GM18858 (cell line): ENCODE measurements around the gene CDT1.

Source experiments
- ATAC-seq: cut with Tn5 transposase; IDR thresholded peaks from one replicate; pipeline ENCODE4 v1.9.1; 2021; ENCODE audit not compliant: unreplicated experiment

Gene CDT1

DNA sequence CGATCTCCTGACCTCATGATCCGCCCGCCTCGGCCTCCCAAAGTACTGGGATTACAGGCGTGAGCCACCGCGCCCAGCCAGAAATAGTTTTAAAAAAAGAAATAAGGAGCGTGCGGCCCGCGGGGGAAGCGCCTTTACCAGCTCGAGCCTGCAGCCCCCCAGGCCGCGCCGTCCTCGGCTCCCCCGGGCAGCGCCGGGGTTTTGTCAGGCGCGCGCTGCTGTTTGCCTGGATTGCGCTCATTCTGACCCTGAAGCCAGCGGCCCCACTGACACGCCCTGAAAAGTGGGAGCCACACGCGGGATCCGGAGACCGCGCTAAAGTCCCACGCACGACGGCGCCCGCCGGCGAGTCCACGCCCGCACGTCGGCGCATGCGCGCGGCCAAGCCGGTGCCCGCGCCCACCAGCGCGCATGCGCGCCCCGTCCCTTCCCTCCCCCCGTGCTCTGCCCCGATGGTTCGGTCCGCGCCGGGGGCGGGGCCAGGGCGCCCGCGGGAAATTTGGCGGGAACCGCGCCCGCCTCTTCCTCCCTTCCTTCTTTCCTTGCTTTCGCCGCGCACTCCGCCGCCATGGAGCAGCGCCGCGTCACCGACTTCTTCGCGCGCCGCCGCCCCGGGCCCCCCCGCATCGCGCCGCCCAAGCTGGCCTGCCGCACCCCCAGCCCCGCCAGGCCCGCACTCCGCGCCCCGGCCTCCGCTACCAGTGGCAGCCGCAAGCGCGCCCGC is at the start of gene CDT1:
CDT1 (plus strand) TSS at position 526 of the 724 bp plus-strand sequence; CDS start at position 569, 43 bp downstream.
- no peak for ATAC-seq

DNA sequence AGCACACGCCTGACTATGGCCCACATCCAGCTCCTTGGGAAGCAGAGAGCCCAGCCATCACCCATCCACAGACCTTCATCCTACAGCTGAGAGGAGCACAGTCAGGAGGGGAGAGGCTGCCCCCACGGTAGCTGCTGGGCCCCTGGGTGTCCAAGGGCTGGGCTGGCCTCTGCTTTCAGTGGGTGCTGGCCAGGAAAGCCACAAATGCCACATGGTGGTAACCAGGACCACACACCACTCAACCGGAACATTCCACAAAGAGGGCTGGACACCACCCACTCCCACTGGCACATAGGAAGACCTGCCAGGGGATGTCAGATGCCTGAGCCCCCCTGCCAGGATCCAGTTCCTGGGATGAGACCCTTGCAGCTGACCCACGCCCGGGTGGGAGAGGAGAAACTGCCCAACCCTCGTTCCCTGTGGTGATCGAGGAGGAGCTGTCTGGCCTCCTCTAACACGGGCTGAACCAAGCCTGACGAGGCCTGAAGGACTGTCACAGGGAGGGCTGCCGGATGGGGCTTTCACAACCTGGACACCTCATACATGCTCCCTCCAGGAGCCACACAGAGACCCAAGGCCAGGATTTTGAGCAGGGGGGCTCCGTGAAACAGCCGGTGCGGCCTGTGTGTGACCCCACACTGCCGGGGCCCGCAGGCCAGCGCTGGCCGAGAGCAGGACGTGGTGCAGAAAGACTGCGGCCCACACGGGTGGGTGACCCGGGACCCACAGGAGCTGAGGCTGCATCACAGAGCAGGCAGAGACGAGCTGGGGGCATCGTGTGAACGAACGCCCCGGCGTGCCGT is 49.3 kb upstream of the CDT1 start:
- ATAC-seq: no peak

DNA sequence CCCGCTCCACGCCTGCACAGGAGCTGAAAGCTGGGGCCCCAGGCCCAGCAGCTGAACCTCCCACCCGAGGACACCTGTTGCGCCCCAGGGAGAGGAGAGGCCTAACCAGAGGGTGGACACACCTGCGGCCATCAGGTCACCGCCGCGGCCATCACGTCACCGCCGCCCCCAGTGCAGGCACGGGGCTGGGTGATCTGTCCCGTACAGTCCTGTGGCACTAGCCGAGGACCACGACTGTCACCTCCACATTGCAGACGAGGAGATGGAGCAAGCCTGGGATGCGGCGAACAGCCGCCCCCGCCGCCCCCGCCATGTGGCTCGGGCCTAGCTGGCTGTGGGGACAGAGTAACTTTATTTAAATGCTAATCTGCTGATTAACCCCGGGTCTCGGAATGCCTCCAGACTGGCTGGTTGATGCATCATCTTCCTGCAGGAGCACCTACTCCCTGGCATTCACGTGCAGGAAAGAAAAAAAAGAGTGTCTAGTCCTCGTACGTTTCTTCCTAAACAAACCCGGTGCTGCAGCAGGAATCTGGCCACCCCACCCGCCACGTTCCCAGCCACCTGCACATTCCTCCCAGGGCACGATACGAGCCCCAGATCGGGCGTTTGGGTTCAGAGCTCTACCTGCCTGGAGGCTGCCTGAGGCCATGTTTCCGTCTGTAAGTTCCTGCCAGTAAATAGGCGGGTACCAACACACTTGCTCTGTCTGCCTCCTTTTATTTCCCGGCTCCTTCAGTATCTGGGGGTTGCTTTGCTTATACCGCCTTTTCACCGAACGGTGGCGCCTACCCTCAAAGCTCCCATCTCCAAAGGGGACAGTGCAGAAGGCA is 48.5 kb upstream of the CDT1 start:
- ATAC-seq: no peak

DNA sequence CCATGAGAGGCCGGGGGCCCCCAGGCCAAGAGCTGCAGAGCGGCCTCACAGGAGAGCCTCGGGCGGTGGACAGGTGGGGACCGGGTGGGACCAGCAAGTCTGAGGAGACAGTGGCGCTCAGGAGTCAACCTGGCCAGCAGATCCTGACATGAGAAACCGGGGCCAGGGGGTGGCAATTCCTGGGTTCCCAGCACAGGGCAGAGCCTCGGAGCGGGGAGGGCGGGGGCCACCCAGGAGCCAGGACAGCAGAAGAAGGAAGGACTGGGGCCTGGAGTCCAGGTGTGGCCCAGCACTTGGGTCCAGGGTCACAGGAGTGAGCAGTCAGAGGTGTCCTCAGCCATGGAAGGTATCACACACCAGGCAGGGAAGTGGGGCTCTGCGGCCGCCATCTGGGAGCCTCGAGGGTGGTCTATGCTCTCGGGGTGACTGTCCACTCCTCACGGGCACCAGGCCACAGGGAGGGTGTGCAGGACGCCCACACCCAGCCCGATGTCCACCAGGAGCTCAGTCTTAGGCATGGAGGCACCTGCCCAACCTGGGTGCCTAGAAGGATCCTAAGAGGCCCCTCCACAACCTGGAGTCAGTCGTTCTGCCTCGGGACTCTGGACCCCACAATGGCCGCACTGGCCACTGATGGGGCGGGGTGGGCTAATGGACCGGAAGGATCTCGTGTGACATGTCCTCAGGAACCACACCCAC is 47.7 kb upstream of the CDT1 start:
- ATAC-seq: no peak

DNA sequence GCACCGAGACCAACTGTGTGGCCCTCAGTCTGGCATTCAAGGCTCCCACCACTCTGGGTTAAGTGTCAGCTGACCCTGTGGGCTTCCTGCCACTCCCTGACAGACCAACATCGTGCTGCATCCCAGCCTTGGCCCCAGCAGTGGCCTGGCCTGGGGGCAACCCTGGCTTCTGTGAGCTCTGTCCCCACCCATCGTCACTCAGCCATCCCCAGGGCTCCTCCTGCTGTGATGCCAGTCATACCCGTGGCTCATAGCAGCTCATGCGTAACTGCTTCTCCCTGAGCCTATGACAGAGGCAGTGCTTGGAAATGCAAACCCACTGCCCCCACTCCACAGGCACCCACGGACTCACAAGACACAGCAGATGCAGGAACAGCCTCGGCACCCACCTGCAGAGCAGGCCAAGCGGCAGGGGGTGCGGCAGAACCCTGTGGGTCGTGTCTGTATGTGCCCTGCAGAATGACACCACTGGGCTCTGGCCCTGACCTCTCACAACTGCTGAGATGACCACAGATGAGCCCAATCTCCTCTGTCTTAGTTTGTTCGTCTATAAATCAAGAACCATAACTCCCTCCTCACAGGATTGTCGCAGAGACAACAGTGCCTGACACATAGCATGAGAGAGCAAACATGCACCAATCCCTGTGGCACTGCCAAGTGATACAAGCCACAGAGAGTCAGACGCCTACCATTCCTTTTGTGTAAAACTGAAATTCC is 45.2 kb upstream of the CDT1 start:
- ATAC-seq: no peak

DNA sequence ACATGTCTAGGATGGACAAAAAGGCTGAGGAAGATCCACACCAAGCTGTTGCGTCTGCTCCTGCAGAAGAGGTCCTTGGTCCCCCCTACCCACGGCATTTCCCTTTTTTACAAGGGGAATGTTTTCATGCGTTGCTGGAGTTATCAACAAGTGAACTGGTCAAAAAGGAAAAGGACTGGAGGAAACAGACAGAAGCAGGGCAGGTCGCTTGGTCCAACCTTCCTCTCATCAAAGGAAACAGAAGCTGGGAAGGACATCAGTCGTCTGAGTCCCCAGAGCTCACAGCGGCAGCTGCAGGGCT is 44.7 kb upstream of the CDT1 start:
- no peak for ATAC-seq

DNA sequence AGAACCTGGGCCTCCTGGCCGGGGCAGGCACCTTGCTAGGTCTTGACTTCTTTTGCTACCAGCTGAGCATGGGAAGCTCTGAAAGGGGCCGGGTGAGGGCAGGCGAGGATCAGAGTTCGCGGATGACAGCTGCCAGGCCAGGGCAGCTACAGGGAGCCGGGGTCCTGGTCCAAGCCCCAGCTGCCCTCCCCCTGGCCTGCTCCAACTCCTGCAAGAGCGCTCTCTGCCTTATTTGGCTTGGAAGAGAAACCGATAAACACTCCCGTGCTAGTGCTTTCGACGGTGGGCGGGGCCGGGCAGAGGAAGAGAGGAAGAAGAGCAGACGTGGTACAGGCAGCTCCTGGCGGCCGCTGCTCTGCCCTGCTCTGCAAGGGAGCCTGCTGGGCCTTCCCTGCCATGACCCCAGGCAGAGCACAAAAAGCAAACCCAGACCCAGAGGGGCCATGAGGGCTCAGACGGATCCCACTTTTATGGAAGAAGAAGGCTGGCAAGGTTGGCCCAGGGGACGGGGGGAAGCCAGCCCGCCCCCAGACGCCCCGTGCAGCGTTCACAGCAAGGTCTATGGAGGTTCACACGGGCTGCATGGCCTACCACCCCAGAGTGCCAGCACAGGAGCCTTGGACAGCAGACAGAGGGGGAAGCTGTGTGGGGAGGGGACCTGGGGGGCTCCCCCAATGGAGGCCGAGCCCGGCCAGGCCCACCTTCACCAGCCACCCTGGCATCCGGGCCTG is 44.2 kb upstream of the CDT1 start:
- ATAC-seq: no peak

DNA sequence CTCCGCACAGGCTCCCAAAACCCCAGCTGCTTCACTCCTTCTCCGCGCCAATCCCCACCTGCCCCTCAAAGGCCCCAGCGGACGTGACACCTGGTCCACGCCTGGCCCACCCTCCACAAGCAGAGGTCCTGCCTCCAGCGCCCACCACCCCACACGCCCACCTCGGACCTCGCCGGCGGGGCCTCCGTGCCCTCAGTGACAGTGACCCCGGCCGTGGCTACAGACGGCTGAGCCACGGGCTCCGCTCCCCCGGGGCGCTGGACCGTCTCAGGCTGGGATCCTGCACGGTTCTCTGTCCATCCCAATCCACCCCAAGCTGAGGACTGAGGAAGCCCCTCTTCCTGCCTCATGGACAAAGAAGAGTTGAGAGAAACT is 43.6 kb upstream of the CDT1 start:
- ATAC-seq: no peak

DNA sequence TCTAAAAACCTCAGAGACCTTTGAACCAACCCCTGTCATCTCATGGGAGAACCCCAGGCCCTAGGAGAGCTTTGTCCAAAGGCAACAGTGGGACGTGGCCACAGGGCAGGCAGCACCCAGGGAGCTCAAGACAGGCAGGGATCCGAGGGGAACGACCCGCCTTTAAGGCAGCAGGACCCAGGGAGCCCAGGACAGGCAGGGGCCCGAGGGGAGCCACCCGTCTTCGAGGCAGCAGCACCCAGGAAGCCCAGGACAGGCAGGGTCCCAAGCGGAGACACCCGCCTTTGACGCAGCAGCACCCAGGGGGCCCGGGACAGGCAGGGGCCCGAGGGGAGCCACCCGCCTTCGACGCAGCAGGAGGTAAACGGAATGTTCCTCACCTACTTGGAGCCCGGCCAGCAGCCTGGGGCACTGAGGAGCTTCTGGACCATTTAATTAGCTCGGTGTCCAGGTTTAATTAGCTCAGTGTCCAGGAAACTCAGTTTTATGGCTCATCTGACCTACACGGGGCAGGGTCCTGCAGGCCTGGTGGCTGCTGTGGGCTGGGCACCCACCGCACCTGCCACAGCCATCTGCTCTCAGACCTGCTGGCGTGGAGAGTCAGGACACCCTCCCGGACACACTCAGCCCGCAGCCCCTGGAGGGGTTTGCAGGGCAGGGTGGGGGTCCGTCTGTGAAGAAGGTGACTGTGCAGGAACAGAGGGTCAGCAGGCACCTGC is 43.0 kb upstream of the CDT1 start:
- no peak for ATAC-seq

DNA sequence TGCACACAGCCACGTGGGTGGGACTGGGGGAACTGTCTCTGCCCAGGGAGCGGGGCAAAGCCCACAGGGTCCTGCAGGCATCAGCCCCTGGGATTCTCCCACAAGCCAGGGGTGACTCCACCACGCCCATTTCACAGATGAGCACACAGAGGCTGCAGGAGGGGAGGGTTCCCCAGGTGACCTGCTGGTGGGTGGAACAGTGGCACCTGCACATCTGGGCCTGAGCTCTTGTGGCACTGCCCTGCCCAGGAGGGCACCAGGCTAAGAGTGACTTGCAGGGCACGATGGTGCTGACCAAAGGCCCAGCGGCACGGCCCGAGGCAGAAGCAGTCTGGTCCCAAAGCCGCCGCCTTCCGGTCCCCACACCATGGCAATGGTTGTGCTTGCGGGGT is 42.5 kb upstream of the CDT1 start:
- ATAC-seq: no peak

DNA sequence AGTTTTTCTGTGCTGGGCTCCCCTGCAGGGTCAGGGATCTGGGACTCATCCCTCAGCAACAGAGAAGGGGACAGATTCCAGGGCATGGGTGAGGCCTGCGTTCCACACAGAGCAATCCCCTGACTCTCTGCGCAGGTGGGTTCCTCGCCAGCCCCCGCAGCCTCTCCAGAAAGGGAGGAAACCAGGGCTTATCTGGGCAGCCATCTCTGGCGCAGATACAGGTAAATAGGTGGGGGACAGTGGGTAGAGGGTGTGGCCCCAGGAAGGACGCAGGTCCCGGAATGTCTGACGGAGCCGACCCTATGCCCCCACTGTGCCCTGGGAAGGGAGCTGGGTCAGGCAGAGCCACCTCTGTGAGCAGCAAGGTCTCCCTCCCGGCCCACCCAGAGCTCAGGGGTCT is 41.8 kb upstream of the CDT1 start:
- ATAC-seq: no peak

DNA sequence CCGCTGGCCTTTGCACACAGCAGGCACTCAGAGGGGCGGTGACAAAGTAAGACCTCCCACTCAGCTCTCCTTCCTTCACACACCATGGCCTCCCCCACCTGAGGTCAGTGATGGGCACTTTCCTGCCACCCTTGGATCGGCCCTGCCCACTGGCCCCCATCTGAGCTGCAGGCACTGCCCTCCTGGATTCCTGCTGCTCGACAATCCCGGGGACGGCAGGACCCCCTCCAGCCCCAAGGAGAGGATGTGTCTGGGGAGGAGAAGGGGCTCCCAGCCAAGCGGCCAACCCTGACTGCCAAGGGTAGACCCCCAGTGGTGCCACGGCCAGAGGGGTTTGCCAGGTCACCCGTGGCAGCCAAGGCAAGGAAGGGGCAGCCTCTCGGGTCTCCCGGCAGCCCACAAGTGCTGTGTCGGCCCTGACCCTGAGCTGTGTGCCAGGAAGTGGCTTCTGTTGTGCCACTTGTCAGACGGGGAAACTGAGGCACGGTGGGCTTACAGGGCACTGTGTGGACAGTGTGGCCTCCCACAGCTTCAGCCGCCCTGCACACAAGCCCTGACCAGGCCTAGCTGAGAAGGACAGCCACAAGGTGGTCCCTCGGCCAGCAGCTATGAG is 41.2 kb upstream of the CDT1 start:
- ATAC-seq: no peak

DNA sequence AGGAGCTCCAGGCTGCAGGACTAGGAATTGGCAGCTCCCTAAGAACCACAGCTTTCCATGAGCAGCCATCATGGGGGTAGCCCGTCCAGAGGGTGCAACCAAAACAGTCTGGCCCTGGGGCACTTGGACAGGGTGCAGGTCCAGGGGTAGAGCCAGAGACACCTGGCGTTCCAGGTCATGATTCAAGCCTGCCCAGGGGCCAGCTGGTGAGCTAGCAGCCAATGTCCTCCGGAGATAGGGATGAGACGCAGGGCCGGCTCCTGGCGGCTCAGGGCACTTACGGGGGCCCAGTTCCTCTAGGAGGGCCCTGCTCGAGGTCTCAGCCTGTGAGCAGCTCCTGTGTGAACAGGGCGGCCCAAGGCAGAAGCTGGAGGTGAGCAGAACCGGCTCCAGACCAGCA is 40.6 kb upstream of the CDT1 start:
- ATAC-seq: no peak

DNA sequence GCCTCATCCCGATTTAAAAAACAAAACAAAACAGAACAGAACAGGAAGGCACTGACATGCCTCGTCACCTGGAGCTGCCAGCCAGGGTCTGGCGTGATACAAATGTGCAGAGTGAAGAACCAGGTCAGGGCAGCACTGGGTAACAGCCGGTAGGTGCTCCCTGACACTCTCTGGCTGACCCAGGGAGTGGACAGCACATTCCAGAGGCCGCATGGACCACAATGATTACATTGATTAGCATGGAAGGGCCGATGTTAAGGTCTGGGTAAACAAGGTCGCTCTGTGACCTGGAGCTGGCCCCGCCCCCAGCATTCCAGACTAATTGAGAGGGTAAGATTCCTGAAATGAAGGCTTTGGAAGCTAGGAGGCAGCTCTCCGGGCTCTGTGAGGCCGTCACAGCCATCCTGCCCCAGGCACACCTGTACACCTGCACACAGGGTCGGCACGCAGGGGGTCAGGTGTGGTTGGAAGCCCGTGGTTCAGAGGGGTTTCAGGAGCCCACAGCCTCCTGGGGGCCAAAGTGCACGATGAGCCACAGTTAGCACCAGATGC is 40.0 kb upstream of the CDT1 start:
- ATAC-seq: no peak

DNA sequence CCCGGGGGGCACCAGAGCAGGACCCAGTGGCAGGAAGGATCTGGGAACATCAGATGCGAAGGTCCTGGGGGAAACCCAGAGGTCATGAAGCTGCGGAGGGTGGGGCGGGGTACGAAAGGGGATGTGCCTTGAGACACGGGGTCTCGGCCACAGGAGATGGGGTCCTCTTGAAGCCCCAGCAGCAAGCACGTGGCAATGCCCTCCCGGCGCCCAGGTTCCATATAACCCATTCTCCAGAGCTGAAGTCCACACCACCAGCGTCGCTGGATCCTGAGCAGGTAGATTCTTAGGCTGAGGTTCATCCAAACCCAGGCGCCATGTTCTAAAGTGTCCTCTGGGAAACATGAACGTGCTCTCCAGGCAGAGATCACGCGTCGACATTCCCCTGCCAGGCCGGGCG is 39.5 kb upstream of the CDT1 start:
- ATAC-seq: no peak

DNA sequence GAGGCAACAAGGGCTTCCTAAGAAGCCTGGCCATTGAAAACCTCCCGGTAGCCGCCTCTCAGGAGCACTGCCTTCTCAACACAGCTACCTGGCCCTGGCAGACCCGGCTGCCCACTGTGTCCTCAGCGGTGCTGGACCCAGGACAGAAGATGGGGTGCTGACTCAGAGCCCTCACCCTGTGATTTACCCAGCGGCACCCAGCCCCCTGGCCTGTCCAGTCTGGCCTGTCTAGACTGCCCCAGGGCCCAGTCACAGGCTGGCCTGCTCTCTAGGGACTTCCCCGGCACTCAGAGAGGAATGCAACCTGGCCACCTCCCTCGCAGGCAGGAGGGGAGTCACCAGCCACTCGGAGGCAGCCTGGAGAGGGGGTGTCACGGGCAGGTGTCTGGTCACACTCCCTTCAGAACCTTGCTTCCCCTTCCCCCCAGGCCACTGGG is 38.7 kb upstream of the CDT1 start:
- no peak for ATAC-seq

DNA sequence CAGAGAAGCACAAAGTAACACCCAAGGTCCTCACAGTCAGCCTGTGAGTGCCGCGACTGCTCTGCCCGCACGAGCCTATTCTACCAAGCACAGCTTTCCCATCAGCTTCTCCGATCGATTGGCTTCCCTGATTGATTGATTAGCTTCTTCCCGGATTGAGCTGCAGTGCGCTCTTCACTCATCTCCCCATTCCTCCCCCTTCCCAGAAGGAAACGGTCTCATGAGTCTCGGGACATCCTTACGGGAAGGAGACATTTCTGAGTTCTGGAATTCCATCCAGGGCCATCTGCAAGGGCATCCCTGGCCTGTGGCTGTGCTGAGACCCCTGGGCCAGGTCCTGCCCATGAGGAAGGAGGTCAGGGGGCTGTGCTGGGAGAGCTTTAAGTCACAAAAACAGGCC is 36.6 kb upstream of the CDT1 start:
- ATAC-seq: no peak

DNA sequence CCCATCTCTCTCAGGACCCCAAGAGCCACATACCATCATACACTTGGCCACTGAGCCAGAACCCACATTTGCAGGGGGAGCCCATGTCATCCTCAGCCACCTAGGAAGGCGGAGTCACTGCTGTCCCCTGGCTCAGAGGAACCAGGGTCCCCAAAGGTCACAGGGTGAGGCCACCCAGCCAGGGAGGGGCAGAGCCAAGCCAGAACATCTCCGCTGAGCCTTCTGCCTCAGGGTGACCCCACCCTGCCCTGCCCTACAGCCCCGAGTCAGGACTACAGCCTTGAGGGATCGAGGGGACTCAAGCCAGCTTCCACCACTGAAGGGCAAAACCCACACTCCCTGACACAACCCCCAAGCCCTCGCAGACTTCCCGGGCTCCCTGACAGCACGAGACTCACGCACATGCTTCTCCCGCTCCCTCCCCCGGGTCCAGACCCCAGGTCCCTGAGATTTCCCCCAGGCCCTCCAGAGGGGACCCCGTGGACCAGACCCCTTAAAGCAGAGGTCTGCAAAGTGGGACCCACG is 36.0 kb upstream of the CDT1 start:
- ATAC-seq: no peak
